ENCODE data around the gene ZFYVE28. TPM values are rescaled to one million over a fixed set of nuclear protein-coding genes. Genes with fewer than 3 reads are reported as not detected.

The ZFYVE28 gene
- total RNA-seq, 1 experiment from 2014 or later: 0.82 TPM

GRCh38 chr4:2375427-2375826, 43.0 kb downstream of the ZFYVE28 start:
- no peaks in the 10 kb centered on the region for H3K9me3 ChIP-seq
- Mint-ChIP-seq H3K27me3 (ENCODE audit: insufficient read depth, unreplicated experiment) (no peaks in the 10 kb centered on the region), H3K4me1 (ENCODE audit: low read depth, unreplicated experiment) (no peaks in the 10 kb centered on the region), H3K9me3 (ENCODE audit: unreplicated experiment) (no peaks in the 10 kb centered on the region), H3K36me3 (ENCODE audit: insufficient read depth, unreplicated experiment) (no peaks in the 10 kb centered on the region), H3K4me3 (ENCODE audit: unreplicated experiment) (no peak overlapping the region), H3K27ac (ENCODE audit: unreplicated experiment) (no peak overlapping the region)
- no peak for TF ChIP-seq CTCF (IDR thresholded peaks at IDR 0.05; ENCODE audit: insufficient read depth in 1 of 2, low read depth in 1 of 2, low read length in 1 of 2, severe bottlenecking in 1 of 2, unreplicated experiment in 1 of 2)
- CTCF ChIA-PET: no interaction called here
- no peaks in the 10 kb centered on the region for H3K4me1 ChIP-seq
- H3K4me3 ChIP-seq (ENCODE audit: low read depth, low read length): no peak overlapping the region
- no peaks in the 10 kb centered on the region for H3K36me3 ChIP-seq (ENCODE audit: control insufficient read depth, insufficient read depth, low read length)
- POLR2A ChIA-PET: no interaction called here
- intact Hi-C loops (cut with micrococcal nuclease; ENCODE audit: unreplicated experiment): no loop called here
- DNase-seq: no peak
- no TSS peak for BruUV-seq (replicated peaks)
- H3K27me3 ChIP-seq (replicated peaks; ENCODE audit: control insufficient read depth, insufficient read depth, low read length): no peaks in the 10 kb centered on the region

- POLR2A ChIA-PET: no interaction called here
- no peak overlapping the region for H3K4me3 ChIP-seq (ENCODE audit: low read depth, low read length)
- no peaks in the 10 kb centered on the region for H3K27me3 ChIP-seq (replicated peaks; ENCODE audit: control insufficient read depth, insufficient read depth, low read length)
- CTCF ChIA-PET: no interaction called here
- BruUV-seq (replicated peaks): no TSS peak
- TF ChIP-seq CTCF (IDR thresholded peaks at IDR 0.05; ENCODE audit: insufficient read depth in 1 of 2, low read depth in 1 of 2, low read length in 1 of 2, severe bottlenecking in 1 of 2, unreplicated experiment in 1 of 2): no peak
- no peak overlapping the region for H3K4me3 Mint-ChIP-seq (ENCODE audit: unreplicated experiment)
- H3K27me3 Mint-ChIP-seq (ENCODE audit: insufficient read depth, unreplicated experiment): no peaks in the 10 kb centered on the region
- no peaks in the 10 kb centered on the region for H3K9me3 ChIP-seq
- H3K36me3 ChIP-seq (ENCODE audit: control insufficient read depth, insufficient read depth, low read length): no peaks in the 10 kb centered on the region
- DNase-seq: no peak
- no peaks in the 10 kb centered on the region for H3K36me3 Mint-ChIP-seq (ENCODE audit: insufficient read depth, unreplicated experiment)
- intact Hi-C loops (cut with micrococcal nuclease; ENCODE audit: unreplicated experiment): no loop called here
- H3K4me1 Mint-ChIP-seq (ENCODE audit: low read depth, unreplicated experiment): no peaks in the 10 kb centered on the region
- H3K9me3 Mint-ChIP-seq (ENCODE audit: unreplicated experiment): no peaks in the 10 kb centered on the region
- H3K4me1 ChIP-seq: no peaks in the 10 kb centered on the region
- H3K27ac Mint-ChIP-seq (ENCODE audit: unreplicated experiment): no peak overlapping the region
These were observed 44.9 kb downstream of the ZFYVE28 start for GRCh38 chr4:2373532-2373931.

GRCh38 chr4:2372488-2373030, 45.9 kb downstream of the ZFYVE28 start:
- Histone ChIP-seq H3K4me3 (ENCODE audit: low read depth, low read length) (no peak overlapping the region), H3K9me3 (no peaks in the 10 kb centered on the region), H3K27me3 (replicated peaks; ENCODE audit: control insufficient read depth, insufficient read depth, low read length) (no peaks in the 10 kb centered on the region), H3K4me1 (no peaks in the 10 kb centered on the region), H3K36me3 (ENCODE audit: control insufficient read depth, insufficient read depth, low read length) (no peaks in the 10 kb centered on the region)
- Mint-ChIP-seq H3K36me3 (ENCODE audit: insufficient read depth, unreplicated experiment) (no peaks in the 10 kb centered on the region), H3K4me1 (ENCODE audit: low read depth, unreplicated experiment) (no peaks in the 10 kb centered on the region), H3K27me3 (ENCODE audit: insufficient read depth, unreplicated experiment) (no peaks in the 10 kb centered on the region), H3K9me3 (ENCODE audit: unreplicated experiment) (no peaks in the 10 kb centered on the region), H3K27ac (ENCODE audit: unreplicated experiment) (no peak overlapping the region), H3K4me3 (ENCODE audit: unreplicated experiment) (no peak overlapping the region)
- no peak for TF ChIP-seq CTCF (IDR thresholded peaks at IDR 0.05; ENCODE audit: insufficient read depth in 1 of 2, low read depth in 1 of 2, low read length in 1 of 2, severe bottlenecking in 1 of 2, unreplicated experiment in 1 of 2)
- ChIA-PET CTCF (no interaction called here), POLR2A (no interaction called here)
- intact Hi-C loops (cut with micrococcal nuclease; ENCODE audit: unreplicated experiment): no loop called here
- DNase-seq: no peak
- no TSS peak for BruUV-seq (replicated peaks)

All from Caco-2 (cell line).